HG03060 (cell line): ENCODE data around the gene VPS13A.
"Not testable (repeated sequence)": the region's sequence is repeated elsewhere in the genome, so short reads cannot be mapped to it uniquely, and the experiment has no call there.

Experiments
- ATAC-seq: cut with Tn5 transposase; IDR thresholded peaks from one replicate; pipeline ENCODE4 v1.9.1; 2021; ENCODE audit warnings: low read depth, moderate number of reproducible peaks; ENCODE audit not compliant: unreplicated experiment

Gene VPS13A

GRCh38 chr9:77290373-77290772, 113.0 kb downstream of the VPS13A start:
- ATAC-seq = no peak

DNA sequence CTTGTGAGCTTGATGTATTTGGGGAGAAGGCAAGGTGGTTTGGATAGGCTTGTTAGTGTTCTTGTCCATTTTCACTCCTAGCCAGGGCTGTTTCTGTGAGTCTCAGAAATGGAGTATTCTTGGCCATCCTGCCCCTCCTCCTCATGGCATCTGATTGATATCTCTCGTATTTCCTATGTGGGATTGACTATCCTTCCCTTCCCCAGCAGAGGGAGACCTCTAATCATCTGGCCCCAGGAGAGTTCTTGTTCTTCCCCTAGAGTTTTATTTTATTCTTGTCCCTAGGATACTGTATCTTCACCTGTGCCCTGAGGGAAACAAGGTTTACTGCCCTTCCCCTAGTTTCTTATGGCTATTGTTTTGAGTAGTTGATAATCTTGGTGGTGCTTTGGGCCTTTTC, 114.4 kb downstream of the VPS13A start:
- ATAC-seq = no peak

DNA sequence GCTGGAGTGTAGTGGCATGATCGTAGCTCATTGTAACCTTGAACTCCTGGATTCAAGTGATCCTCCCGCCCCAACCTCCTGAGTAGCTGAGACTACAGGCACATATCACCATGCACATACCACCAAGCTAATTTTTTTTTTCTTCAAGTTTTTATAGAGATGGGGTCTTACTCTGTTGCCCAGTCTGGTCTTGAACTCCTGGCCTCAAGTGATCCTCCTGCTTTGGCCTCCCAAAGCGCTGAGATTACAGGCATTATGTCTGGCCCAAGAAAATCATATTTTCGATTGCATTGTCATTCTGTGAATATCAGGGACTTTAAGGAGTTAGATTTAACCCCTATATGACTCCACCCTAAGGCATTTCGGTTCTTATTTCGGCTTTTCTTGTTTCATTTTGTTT, 116.6 kb downstream of the VPS13A start:
- ATAC-seq = no peak

GRCh38 chr9:77304543-77304942, 127.2 kb downstream of the VPS13A start:
- ATAC-seq = no peak

DNA sequence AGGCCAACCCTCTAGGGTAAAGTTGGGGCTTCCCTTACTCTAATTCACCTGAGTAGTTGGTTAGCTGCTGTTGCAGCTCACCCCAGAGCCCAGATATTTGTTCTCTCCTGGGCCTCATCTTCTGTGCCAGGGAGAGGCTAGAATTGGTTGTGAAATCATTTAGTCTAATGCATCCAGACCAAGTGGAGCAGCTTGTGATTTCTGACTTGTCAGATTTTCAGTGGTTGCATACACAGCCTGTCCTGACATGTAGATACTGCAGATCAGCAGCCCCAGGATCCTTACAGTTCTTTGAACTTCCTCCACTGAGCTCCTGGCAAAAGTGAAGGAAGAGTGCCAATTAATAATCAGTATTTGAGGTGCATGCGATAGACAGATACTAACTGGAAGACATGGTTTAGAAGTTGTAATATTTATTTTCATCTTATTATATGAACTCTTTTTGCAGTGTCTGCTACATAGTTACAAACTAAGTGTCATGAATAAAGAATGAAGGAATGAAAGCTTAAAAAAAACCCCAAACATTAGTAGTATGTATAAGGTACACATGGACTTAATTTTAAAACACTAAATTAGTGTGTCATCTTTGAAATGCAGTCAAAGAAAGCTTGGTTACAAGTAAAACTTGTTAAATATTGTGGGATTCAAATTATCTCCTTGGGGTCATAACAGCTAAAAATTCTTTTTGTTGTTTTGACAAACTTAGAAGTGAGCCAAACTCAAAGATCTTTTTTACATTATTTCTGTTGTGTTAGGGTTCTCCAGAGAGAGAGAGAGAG, 128.5 kb downstream of the VPS13A start:
- no peak for ATAC-seq

- no peak for ATAC-seq
Observed at GRCh38 chr9:77307166-77307565, 129.8 kb downstream of the VPS13A start.

- ATAC-seq = no peak
Observed at GRCh38 chr9:77316058-77316457, 138.7 kb downstream of the VPS13A start.

DNA sequence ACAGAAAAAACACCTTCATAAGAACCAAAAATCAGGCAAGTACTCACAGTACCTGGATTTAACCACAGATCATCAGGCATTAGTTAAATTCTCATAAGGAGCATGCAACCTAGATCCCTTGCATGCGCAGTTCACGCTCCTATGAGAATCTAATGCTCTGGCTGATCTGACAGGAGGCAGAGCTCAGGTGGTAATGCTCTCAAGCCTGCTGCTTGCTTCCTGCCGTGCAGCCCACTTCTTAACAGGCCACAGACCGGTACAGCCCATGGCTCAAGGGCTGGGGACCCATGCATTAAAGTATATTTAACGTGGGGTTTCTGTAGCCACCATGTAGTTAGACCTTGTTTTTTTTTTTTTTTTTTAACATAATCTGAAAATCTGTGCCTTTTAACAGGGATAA, 147.7 kb downstream of the VPS13A start:
- no peak for ATAC-seq

DNA sequence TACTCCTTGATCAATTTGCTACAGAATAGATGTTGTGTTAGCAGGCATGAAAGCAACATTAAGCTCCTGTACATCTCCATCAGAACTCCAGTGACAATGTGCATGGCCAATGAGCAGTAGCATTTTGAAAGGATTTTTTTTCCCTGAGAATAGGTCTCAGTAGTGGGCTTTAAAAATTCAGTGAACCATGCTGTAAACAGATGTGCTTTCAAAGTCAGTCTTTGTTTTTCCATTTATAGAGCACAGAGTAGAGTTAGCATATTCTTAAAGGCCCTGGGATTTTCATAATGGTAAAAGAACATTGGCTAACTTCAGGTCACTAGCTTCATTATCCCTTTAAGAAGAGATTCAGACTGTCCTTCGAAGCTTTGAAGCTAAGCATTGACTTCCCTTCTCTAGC, 150.8 kb downstream of the VPS13A start:
- no peak for ATAC-seq

- no peak for ATAC-seq
Observed at GRCh38 chr9:77370064-77370463, 192.7 kb downstream of the VPS13A start.

- ATAC-seq = no peak
Observed at GRCh38 chr9:77374266-77374665, 196.9 kb downstream of the VPS13A start.

- ATAC-seq = no peak
Observed at GRCh38 chr9:77375956-77376532, 198.7 kb downstream of the VPS13A start.

- no peak for ATAC-seq
Observed at GRCh38 chr9:77384406-77384805, 207.1 kb downstream of the VPS13A start.

- no peak for ATAC-seq
Observed at GRCh38 chr9:77386187-77386586, 208.9 kb downstream of the VPS13A start.

DNA sequence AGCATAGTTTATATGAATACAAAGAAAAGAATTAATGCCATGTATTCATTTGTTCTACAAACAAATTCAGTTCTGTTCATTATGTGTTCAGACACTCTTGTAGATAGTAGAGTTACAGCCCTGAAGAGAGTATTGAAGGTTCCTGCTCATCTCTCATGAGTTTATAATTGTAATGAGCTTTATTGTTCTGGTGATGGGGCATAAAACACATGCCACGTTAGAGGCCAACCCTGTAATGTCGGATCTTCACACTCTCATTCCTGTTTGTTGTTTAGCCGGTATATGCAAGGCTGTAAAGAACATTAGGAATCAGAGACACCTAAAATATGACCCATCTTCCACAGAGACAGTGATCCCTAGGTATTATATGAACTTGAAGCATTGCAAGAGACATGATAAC, 214.5 kb downstream of the VPS13A start:
- no peak for ATAC-seq

GRCh38 chr9:77392328-77392727, 215.0 kb downstream of the VPS13A start:
- no peak for ATAC-seq

DNA sequence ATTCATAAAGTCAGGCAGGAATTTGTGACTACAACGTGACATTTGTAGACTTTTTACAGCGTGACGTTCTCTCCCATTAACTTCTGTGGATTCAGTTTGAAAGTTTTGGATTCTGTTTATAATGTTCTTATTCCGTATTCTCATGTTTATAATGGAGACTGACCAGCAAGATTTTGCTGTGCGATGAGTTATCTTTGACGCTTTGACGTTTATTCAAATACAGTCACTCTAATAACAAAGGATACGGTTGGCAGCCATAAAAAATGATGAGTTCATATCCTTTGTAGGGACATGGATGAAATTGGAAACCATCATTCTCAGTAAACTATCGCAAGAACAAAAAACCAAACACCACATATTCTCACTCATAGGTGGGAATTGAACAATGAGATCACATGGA, 221.2 kb downstream of the VPS13A start:
- ATAC-seq = not testable (repeated sequence)

GRCh38 chr9:77399964-77400363, 222.6 kb downstream of the VPS13A start:
- ATAC-seq = no peak

DNA sequence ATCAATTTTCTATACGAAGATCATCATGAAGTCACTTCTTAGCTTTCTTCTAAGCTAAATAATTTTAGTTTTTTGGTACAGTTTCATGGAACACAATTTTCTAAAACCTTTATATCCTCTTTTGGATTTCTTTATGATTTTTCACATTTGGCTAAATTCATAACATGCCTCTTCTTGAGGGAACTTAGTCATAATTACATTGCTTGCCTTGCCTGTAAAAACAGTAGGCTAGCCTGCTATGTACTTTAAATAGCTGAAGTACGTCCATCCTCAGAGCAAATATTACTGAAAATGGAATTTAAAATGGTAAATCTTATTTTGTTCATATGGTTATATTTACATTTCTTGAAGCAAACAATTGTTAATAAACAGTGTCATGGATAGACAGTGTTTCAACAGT, 225.0 kb downstream of the VPS13A start:
- ATAC-seq = no peak

DNA sequence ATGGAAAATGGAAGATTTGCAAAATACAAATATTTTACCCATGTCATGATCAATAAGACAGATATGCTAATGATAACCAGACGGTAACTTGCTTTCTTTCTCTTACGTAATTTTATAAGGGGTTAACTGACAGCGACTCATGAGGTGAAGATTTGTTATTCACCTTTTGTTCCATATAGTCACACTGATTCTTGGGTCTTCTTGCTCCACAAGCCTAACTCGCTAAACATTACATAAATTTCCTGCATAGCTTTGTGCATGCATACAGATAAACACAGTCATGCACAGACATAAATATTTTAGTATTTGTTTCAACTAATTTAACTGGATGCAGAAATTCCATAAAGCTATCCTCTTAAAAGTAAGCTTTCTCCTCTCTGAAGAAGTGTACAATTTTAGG, 225.9 kb downstream of the VPS13A start:
- no peak for ATAC-seq

DNA sequence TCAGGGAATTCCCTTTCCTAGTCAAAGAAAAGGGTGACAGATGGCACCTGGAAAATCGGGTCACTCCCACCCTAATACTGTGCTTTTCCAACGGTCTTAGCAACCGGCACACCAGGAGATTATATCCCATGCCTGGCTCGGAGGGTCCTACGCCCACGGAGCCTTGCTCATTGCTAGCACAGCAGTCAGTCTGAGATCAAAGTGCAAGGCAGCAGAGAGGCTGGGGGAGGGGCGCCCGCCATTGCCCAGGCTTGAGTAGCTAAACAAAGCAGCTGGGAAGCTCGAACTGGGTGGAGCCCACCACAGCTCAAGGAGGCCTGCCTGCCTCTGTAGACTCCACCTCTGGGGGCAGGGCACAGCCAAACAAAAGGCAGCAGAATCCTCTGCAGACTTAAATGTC, 231.2 kb downstream of the VPS13A start:
- ATAC-seq = not testable (repeated sequence)

DNA sequence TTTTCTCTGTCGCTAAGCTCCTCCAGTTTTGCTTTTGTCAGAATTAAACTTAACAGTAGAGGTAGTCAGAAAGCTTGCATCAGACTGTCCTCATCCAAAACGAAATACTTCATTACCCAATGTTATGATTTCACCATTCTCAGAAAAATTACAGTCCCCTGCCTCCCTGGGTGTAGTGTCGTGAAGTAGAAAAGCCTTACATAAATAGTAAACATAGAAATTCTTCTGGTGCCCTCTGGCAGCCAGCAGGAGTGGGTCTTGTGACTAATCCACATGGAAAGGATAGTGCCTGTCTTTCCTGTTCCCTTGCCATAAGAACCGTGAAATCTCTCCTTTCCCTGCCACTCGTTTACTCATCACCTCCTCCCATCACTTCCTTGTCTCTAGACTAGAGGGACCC, 240.2 kb downstream of the VPS13A start:
- no peak for ATAC-seq
